ENCODE data around the gene OR1L4.

Gene OR1L4, protein sequence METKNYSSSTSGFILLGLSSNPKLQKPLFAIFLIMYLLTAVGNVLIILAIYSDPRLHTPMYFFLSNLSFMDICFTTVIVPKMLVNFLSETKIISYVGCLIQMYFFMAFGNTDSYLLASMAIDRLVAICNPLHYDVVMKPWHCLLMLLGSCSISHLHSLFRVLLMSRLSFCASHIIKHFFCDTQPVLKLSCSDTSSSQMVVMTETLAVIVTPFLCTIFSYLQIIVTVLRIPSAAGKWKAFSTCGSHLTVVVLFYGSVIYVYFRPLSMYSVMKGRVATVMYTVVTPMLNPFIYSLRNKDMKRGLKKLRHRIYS

DNA sequence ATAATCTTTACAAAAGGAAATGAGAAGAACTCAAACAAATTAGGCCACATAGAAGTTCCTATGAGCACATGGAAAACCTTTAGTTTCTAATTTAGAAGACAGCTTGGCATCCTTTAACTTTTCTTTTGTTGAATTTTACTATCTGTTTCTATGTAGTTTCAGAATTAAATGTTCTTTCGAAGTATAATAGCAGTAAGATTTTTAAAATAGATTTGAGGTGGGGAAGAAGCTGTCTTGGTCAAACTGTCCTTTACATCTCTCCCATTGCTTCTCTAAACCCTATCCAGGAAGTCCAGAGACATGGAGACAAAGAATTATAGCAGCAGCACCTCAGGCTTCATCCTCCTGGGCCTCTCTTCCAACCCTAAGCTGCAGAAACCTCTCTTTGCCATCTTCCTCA, at the start of gene OR1L4:
Gene OR1L4 (plus strand): TSS at position 301 of the 400 bp plus-strand sequence. CDS start 0 bp downstream, at position 301.
- DNase-seq (ENCODE audit: low read depth in 2 of 2): no peak

DNA sequence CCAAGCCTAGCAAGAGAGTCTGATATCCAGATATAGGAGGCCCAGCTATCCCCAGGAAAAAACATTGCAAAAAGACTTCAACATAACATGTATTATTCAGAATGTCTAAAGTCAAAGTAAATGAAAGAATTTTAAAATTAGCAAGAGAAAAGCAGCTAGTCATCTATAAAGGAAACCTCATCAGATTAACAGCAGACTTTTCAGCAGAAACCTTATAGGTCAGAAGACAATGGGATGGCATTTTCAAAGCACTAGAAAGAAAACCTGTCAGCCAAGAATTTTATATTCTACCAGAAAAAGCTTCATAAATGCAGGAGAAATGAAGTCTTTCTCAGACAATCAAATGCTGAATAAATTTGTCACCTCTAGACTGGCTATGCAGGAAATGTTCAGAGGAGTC, 38.9 kb upstream of the OR1L4 start:
- DNase-seq (ENCODE audit: low read depth in 2 of 2): no peak

DNA sequence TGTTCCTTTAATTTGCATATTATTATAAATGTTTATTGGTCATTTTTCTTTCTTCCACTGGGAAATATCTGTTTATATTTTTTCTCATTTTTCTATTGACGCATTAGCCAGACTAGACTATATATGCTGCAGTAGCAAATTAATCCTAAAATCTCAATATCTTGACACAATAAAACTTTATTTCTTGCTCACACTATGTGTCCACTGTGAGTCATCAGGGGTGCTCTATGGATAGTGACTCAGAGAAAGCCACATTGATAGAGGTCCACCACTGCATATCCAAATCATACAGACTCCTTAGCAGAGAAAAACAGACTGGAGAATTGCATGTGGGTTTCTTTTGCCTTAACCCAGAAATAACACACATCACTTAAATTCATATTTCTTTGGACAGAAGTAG, 28.1 kb upstream of the OR1L4 start:
- DNase-seq (ENCODE audit: low read depth in 2 of 2): no peak

DNA sequence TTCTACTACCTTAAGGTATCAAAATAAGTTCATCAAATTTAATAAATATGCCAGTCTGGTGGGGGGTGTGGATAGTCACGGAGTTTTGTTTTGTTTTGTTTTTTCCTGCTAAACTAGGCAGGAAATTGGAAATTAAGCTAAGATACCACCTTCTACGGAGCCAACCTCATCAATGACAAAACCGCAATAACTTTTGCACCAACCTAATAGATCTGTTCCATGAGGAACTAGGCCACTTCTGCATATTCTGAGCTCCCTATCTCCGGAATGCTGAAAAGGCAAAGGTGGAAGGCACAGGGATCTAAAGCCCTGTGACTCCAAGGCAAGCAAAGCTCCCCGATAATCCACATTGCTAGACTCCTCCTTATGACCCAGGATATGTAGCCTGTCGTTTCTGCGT, 5.8 kb upstream of the OR1L4 start:
- DNase-seq (ENCODE audit: low read depth in 2 of 2): no peak

DNA sequence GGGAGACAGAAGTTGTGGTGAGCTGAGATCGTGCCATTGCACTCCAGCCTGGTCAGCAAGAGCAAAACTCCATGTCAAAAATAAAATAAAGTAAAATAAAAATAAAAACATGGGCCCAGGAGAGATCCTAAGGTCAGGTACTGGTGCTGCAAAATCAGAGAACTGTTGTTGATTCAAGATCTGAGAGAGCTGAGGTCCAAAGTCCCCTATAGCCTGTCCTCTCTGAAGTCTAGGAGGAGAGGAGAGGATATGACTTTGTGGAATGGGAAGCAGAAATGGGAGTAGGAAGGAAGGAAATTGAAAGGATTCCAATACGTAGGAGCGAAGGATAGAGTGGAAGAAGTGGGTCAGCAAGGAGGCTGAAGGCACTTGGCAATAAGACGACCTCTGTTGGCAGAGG, 4.6 kb upstream of the OR1L4 start:
- DNase-seq (ENCODE audit: low read depth in 2 of 2): no peak

DNA sequence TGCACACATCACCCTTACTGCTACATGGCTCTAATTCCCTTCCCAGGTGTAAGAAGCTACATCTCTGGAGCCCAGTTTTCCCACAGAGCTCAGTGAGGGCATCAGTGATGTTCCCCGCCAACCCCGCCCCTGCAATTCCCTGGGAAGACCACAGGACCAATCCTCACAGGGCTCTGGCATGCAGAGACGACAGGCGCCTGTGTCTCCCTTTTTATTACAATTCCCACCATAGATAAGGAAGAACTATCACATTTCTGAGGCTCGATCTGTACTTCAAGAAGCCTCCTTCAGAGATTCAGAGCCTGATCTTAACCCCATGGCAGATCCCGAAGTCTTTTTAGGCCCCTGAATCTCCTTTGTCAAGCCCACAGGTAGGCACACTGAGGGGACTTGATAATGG, 18.2 kb downstream of the OR1L4 start, which contains the start of gene OR1L6:
Gene OR1L6 (plus strand): TSS at position 301 of the 400 bp plus-strand sequence. CDS start 7,545 bp downstream, outside the sequence.
- no peak for DNase-seq (ENCODE audit: low read depth in 2 of 2)

DNA sequence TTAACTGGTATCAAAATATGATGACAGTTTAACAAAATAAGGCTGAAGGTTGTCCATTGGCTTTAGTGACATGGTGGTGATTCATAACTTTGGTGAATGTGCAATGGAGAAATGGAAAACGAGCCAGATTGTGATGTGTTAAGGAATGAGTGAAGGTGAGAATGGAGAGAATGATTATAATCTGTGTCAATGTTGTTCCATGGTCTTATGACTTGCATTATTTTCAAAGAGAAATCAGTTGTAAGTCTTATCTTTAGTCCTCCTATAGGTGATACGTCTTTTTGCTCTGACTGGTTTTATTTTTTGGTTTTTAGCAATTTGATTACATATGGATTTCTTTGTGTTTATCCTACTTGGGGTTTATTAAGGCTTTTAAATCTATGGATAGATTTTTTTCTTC, 31.0 kb downstream of the OR1L4 start:
- no peak for DNase-seq (ENCODE audit: low read depth in 2 of 2)

DNA sequence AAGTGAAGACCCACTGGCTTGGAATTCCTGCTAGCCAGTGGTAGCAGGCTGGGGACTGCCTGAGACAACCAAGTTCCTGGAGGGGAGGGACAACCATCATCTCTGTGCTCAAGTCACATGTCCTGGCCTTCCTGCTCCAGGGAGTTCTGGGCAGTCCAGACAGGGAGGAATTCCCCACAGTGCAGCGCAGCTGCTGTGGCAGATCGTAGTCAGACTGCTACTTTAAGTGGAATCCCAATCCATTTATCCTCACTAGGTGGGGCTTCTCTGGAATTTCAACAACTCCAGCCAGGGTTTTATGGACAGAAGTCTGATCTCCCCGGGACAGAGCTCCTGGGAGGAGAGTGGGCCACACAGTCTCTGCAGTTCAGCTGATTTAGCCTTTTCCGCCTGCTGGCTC, 44.0 kb downstream of the OR1L4 start:
- no peak for DNase-seq (ENCODE audit: low read depth in 2 of 2)
